GM12892 (cell line): Measurements from ENCODE around the gene ATXN1.

Source experiments
- DNase-seq: peaks from one replicate; pipeline ENCODE4 v3.0.0; 2011; ENCODE audit not compliant: insufficient read length
- FAIRE-seq: peaks from 2 replicates; lab custom pipeline; 2011; peaks lifted over from hg19 to GRCh38; lab: Jason Lieb, UNC
- POLR2A ChIP-seq: IDR thresholded peaks from 2 replicates; pipeline ENCODE4 v1.6.1; 2011; ENCODE audit warnings: low read depth, low read length, control low read depth
- POLR2AphosphoS5 ChIP-seq: IDR thresholded peaks from 2 replicates; pipeline ENCODE4 v1.6.1; 2011; ENCODE audit warnings: low read depth, low read length, control low read depth
- TAF1 ChIP-seq: IDR thresholded peaks from 2 replicates; pipeline ENCODE4 v1.6.1; 2011; ENCODE audit warnings: low read depth, mild to moderate bottlenecking, control low read depth, low read length, borderline replicate concordance

Gene ATXN1

DNA sequence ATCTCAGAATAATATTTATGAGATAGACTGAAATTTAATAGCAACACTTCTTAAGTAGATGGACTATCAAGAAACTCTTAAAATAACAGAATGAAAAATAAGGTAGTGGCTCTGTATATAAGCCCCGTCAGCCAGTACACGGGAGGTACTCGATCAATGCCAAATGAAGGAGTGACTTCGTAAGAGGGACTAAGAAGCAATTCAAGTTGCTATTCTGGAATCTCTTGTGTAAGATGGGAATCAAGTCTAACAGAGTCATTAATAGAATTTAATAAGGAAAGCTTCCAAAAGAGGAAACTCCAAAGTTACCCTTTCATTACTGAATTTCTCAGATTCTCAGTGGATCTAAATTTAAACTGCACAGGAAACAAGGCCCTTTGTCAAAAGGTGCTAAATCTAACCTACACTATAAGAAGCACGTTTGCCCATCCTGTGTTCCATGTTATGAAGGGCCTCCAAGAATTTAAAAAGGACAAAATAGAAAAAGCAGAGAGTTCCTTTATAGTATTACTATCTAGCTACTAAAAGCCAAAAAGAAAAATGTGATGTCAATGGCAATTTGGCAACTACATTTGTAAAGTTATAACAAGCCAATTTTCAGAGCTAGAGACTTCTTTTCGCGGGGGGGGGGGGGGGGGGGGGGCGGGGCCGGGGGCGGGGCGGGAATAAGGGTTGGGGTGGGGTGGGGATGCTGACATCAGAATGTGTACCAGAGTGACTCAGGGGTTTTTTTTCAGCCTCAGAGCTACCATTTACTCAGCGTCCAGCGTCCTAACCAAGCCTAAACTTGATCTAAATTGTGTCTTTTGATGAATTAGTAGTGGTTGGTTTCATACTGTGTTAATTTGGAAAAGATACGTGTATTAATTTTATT lies 322.3 kb downstream of the ATXN1 start:
- FAIRE-seq (peak; percentile 61), DNase-seq (no peak)
- TF ChIP-seq POLR2AphosphoS5 (no peak), TAF1 (no peak), POLR2A (no peak)

DNA sequence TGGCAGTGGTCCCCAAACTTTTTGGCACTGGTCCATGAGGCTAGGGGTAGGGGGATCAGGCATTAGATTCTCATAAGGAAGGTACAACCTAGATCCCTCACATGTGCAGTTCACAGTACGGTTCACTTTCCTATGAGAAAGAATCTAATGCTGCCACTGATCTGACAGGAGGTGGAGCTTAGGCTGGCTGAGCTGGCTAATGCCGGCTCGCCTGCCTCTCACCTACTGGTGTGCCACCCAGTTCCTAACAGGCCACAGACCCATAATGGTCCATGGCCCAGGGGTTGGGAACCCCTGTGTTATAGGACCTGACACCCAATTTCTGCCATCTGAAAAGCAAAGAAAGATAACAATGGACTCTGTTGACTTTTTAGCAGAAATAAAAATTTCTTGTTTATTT lies 323.3 kb downstream of the ATXN1 start:
- DNase-seq (no peak), FAIRE-seq (no peak)
- TF ChIP-seq POLR2AphosphoS5 (no peak), TAF1 (no peak), POLR2A (no peak)

DNA sequence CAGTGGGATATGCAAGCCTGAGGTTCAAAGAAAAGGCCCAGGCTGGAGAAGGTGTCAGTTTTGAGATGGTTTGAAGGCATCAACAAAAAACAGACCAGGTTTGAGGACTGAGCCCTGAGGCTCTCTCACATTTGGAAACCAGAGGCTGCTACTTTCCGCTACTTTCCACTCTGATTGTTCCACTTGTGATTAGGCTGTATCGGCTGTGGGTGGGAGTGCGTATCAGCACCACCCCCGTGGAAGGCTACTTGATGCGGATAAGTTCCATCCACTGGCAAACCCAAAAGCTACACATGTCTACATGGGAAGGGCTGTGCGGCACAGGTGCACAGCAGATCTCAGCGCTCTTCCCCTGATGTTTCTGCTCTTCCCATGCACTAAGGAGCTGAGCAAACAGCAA lies 324.2 kb downstream of the ATXN1 start:
- TF ChIP-seq TAF1 (no peak), POLR2AphosphoS5 (no peak), POLR2A (no peak)
- FAIRE-seq (no peak), DNase-seq (no peak)

DNA sequence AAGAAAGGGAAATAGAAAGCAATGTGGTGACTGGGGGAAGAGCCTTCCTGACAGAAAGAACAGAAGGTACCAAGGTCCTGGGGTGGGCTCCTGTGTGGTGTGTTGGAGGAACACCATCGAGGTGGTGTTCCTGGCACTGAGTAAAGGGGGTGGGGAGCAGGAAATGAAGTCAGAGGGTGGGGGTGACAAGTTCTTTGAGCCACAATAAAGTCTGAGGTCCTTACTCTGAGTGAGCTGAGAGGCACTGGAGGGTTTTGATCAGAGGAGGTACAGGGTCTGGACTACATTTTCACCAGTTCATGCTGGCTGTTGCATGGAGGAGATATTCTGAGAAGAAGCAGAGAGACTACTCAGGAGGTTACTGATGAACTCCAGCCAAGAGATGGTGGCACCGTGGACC lies 324.7 kb downstream of the ATXN1 start:
- DNase-seq (no peak), FAIRE-seq (no peak)
- TF ChIP-seq POLR2AphosphoS5: no peak
- TF ChIP-seq POLR2A: no peak
- TF ChIP-seq TAF1: no peak

DNA sequence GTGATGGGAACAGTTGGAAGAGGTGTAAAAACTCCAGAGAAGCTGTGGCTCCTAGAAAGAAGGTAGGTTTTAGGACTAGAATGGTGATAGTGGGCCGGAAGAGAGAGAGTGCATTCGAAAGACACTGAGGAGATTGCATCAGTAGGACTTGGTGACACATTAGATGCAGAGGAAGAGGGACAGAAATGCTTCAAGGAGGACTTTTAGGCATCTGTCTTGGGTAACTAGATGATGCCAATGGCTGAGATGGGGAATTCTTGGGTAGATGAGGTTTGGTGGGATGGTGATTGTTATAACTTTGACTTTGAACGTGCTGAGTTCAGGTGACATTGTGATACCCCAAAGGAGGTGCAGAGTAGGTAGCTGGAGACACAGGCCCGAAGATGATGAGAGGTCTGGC lies 326.4 kb downstream of the ATXN1 start:
- no peak for FAIRE-seq
- TF ChIP-seq POLR2AphosphoS5: no peak
- TF ChIP-seq POLR2A: no peak
- TF ChIP-seq TAF1: no peak
- no peak for DNase-seq

DNA sequence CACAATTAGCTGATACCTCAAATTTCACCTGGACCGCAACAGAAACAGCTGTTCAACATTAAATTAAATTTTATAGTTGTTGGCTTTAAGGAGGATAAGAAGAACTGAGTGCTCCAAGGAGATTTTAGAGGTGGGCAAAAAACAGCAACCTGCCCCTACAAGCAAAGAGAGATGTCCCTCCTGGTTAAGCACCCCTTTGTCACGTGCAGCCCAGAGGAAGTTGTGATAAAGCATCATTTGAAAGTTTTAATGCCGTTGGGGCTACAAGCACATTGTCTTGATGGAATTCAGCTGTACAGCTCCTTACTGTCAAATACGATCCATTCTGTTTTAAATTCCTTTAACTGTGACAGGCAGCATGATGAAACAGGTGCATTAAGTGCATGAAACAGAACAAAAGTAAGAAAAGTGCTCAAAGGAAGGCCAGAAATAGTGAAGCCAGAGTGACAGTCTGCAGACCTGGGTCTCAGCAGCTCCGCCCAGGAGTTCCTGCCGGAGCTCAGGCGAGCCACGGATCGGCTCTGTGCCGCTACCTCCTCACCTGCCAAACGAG lies 327.8 kb downstream of the ATXN1 start:
- FAIRE-seq (no peak), DNase-seq (no peak)
- no peak for TF ChIP-seq TAF1
- no peak for TF ChIP-seq POLR2AphosphoS5
- no peak for TF ChIP-seq POLR2A

DNA sequence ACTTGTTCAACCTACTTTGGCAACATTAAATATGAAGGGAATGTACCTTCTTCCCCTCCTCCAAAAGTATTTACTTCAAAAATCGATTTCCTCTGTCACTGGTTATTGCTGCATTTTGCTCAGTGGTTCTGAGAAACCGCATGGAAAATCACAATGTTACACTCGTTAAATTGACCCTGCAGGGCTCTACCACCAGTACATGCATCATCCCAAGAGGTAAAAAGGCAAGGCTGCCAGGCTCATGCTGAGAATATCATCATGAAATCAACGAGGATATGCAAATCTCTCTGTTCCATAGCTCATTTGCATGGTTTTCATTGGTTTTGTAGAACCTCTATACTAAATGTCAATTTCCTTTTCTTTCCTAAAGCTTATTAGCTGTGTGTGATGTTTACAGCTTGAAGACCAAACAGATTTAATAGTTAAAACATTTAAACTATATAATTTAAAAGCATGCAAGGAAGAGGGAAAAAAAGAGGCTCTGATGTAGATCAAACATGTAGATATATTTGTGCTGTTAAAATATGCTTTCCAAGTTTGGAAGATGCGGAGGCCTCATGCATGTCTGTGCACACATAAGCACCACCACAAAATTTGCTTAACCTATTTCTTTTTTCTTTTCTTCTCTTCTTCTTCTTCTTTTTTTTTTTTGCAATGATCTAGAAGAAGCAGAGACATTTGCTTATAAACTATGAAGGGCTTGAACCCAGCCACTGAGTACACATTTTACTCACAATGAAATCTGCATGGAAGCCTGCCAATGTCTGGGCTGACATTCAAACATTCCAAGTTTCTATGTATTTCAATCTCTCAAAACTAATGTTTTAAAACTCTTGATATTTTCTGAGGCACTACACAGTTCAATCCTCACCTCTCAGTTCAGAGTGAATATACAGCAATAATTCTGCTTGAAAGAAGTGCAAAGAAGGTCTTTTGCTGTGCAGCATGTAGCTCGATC lies 328.9 kb downstream of the ATXN1 start:
- DNase-seq (no peak), FAIRE-seq (no peak)
- TF ChIP-seq POLR2AphosphoS5: no peak
- no peak for TF ChIP-seq POLR2A
- TF ChIP-seq TAF1: no peak

DNA sequence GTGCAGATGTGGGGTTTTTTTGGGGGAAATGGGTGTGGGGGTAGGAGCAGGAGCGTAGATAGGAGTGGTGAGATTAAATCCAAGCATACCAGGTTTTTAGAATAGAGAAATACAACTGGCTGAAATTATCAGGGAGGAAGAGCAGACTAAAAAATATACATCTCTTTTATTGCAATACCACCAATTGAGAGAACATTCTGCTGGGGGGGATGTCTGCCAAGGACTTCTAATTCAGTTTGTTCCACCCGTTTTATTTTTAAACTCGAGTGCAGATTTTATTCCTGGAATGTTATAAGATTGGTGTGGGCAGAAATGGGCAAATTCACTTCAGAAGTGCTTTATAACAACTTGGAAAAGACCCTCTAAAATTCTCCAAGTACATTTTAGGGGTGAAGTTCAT lies 330.2 kb downstream of the ATXN1 start:
- FAIRE-seq: no peak
- DNase-seq: no peak
- no peak for TF ChIP-seq POLR2AphosphoS5
- TF ChIP-seq POLR2A: no peak
- TF ChIP-seq TAF1: no peak

DNA sequence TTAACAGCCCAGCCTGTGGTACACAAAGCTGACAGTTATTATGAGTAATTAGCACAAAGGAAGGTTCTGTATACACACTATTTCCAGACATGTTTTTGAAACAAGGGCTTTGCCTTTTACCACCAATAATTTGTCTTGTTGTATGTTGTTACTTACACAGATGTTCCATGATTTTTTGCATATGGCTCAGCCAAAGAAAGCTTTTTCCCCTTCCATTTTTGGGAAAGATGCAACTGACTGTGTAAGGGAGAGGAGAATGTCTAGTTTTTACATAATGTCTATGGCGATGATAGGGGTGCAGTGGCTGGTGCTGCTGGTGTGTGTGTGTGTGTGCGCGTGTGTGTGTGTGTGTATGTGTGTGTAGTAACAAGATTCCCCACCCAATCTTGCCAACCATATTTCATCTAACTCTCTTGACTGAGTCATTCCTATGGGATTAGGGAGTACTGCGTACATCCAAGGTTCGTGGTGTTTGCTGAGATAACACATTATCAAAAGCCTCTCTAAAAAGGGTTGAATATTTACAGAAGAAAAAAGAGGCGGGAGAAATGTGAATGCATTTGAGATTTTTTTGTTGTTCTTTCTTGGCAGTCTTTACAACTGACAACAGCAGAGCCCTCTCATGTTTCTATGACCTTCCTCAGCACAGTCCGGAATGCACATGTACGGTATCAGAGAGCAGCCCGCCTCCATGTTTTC lies 330.7 kb downstream of the ATXN1 start:
- FAIRE-seq (no peak), DNase-seq (no peak)

DNA sequence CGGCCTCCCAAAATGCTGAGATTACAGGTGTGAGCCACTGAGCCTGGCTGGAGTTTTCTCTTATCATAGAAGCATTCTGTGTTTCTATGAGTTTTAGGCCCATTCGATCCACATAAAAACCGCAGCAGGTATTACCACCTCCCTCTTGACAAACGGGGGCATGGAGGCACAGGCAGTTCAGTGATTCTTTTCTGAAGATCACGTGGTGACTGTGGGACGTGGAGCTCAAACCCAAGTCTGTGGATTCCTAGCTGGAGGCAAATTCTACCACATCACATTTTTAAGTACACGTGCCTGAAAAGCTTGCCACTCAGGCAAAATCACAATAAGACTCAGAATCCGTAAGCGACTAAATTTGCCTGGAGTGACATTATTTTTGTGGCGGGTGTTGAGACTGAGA lies 331.6 kb downstream of the ATXN1 start:
- FAIRE-seq: no peak
- no peak for TF ChIP-seq POLR2A
- no peak for DNase-seq

More for the DNA sequence above, 330.7 kb downstream of the ATXN1 start:
- TF ChIP-seq POLR2A (no peak), TAF1 (no peak), POLR2AphosphoS5 (no peak)

DNA sequence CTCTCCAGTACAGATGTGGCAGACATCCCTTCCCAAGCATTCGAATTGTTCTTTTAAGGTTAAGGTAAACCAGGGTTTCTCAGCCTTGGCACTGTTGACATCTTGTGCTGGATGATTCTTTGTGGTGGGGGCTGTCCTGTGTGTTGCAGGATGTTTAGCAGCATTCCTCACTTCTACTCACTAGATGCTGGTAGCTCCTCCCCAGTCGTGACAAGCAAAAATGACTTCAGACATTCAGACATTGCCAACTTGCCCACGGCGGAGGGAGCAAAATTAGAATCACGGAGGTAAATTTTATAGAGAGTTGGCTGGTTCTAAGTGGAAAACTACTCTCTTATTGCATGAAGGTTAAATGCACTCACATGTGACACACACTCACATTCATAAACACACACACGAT lies 334.1 kb downstream of the ATXN1 start:
- TF ChIP-seq POLR2AphosphoS5 (no peak), POLR2A (no peak), TAF1 (no peak)
- FAIRE-seq (no peak), DNase-seq (no peak)
